RPMI8226 (cell line): ENCODE results near the gene STXBP6.
"Not testable (repeated sequence)": the region's sequence is repeated elsewhere in the genome, so short reads cannot be mapped to it uniquely, and the experiment has no call there.

Experiments
- DNase-seq: peaks from one replicate; pipeline ENCODE4 v3.0.0-alpha.2; 2015

STXBP6 gene

DNA sequence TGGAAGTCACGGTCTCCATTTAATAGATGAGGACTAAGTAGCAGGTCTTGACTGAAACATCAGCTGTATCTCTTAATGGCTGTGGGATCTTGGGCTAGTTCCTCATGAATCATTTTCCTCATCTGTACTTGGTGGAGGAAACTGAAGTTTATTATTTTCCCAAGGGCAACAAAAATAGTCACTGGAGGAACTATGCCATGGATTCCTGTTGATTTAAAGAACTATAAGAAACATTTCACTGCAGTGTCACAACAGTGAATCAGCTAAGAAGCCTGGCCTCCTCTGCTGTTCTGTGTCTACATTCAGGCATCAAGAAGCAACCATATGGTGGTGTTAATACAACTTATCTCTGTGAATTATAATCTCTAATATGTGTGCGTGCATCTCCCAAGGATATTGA is 200.5 kb downstream of the STXBP6 start:
- DNase-seq, result no peak

DNA sequence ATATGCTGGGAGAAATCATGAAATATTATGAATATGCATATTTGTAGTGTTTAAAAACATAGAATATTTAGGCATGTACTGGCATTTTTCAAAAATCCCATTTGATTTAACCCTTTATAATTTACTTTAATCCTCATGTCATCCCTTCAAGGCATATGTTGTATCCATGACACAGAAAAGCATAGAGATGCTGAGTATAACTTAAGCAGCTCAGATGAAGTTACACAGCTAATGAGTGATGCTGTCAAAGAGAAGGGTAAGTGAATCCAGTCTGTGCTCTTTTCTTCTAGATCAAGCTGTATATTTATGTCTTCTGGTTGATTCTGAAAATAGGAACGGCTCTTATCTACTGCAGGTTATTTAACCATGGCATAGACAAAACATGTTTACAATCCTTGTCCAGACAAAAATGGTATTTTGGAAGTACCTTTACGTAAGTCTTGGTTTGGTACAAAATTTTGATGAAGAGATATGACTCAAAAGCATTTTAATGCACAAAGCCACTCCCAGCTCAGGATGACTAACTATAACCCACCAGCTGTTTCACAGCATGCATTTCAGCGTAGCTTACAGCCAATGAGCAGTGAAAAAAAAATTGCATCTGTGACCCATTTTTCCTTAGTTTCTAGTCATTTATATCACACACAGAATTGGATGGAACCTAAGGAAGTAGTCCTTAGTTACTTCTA is 201.7 kb downstream of the STXBP6 start:
- DNase-seq, result no peak

DNA sequence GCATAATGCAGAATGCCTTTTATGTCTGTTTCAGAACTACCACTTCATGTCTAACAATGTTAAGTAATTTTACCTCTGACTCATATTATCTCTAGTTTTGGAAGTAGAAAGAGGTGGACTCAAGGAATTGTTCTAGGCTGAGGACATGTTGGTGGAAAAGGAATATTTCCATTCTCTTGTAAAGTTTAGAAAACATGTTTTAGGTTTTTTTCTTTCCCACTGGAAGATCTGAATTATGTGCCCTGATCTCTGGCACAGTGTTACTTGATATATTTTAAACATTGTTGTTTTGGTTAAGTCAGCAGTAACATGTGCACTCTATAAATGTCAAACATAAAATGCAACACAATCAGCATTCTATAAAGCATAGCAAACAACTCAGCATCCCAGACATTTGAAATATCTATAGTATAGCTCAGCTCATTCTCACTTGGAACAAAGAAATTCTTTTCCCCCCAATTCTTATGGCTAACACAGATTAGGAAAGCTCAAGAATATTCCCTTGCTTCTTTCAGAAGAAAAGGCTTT is 202.3 kb downstream of the STXBP6 start:
- no peak for DNase-seq

DNA sequence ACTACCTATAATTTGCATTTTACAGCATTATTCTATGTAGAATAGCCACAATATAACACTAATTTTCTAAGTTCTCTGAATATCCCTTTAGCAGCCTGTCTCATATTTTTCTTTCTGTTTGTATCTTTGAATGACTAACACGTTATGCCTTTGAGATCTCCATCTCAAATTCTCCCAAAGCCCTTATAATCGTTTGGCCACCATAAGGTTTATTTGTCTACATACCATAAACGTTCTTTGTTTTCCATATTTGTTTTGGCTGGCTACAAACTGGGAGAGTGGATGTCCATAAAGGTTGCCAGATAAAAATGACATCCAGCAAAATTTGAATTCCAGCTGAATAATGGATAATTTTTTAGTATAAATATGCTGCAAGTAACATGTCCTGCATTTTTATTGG is 203.7 kb downstream of the STXBP6 start:
- no peak for DNase-seq

DNA sequence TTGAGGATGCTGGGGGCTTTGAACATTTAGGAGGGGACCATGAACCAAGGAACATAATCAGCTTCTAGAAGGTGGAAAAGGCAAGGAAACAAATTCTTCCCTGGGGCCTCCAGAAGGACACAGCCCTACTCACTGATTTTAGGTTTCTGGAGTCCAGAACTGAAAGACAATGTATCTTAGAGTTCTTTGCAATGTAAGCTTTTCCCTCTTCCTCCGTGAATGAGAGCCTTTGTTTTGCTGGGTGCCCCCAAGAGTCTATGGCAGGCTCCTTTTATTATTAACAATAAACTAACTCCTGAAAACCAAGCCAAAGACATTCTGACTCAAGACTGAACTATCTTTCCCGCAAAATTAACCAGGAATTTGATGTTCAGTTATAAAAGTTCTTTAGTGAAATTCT is 204.1 kb downstream of the STXBP6 start:
- DNase-seq, result no peak

DNA sequence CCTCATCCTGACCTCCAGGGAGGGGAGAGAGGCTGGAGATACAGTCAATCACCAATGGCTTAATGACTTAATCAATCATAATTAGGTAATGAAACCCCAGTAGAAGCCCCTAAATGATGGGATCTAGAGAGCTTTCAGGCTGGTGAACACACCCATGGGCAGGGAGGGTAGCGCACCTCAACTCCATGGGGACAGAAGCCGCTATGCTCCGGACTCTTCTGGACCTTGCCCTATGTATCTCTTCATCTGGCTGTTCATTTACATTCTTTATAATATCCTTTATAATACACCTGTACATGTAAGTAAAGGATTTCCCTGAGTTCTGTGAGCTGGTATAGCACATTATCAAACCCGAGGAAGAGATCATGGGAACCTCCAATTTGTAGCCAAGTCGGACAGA is 205.9 kb downstream of the STXBP6 start:
- no peak for DNase-seq

DNA sequence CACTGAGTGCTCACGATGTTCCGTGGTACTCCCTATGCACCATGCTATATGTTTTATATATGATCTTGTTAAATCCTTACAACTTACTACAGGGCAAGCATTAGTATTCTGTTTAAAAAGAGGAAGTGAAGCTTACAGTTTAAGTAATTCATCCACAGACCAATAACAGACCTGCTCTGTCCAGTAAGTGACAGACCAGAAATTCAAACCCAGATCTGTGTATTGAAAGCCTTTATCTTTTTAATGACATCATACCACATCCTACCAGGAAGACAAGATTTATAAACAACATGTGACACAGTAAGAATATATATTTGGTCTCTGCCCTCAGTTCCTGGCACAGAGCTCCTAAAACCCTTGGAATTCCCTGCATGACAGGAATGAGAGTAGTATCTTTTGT is 206.5 kb downstream of the STXBP6 start:
- DNase-seq, result no peak

DNA sequence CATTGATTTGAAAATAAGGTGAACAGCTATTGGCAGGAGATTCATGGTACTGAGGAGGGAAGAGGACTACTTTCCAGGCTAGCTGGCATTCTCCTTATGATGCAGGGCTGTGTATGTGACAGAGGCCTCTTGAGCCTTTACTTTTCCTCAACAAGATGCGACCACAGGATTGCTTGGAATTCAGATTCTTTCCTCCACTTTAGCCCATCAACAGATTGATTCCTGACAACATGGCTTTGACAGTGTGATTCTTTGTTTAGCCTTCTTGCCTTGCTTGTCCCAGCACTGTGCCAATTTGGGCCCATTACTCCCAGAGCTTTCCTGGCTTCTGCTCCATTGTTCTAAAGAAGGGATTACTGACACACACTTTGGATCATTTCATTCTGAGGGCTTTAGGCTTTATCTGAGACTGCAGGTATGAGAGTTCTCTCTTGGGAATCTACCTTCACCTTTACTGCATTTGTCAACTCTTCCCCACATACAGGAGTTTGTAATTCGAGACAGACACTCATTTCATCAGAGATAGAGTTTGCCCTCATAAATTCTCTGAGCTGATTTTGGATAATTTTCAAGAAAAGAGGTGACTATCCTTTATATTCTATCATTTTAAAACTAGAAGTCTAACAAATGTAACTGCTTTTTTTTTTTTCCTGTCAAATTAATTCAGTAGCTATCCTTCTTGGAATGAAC is 209.6 kb downstream of the STXBP6 start:
- no peak for DNase-seq

DNA sequence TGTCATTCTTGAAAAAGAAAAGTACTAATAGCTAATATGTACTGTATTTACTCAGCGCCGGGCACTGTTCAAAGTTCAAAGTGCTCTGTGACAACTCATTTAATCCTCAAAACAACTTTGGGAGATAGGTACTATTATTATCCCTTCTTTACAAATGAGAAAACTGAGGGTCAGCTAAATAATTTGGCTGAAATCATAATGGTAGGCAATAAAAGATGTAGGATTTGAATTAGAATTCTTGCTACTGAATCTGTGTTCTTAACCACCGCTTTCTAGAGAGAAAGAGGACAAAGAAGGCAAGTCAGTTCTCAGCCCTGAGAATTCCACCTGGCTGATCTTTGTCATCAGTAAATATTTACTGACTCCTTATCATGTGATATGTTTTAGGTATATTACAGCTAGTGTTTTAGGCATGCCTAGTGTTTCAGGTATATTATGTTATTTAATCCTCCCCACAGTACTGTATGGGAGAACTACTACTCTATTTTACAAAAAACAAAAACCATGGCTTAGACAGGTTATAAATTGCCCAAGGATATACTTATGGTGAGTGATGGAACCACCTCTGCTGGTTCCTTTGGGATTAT is 210.2 kb downstream of the STXBP6 start:
- no peak for DNase-seq

DNA sequence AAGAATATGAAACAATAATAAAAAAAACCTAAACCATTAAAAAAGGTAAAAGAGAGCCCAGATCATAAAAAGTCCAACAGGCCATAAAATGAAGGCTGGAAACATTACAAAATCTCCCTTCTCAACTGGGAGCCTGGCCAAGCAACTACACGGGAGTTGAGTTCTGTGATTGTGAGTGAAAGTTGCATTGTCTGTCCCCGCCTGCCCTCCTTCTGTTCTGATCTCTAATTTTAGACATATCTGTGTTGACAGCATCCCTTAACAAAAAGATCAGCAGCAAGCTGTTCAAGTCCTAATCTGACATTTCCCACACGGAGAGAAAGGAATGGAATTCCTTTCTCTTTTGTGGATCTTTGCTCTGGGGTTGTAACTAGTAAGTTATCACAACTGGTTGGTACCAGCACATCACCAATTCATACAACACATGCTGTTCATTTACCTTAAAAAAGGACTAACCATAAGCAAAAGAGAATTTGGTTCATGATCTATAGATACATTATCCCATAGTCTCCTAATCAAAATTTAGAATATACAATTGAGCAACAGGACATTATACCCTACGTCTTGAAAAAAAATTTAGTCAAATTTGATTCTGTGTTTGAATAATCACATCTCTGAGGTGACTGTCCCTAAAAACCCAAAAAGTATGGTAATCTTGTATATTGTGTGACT is 210.9 kb downstream of the STXBP6 start:
- no peak for DNase-seq

DNA sequence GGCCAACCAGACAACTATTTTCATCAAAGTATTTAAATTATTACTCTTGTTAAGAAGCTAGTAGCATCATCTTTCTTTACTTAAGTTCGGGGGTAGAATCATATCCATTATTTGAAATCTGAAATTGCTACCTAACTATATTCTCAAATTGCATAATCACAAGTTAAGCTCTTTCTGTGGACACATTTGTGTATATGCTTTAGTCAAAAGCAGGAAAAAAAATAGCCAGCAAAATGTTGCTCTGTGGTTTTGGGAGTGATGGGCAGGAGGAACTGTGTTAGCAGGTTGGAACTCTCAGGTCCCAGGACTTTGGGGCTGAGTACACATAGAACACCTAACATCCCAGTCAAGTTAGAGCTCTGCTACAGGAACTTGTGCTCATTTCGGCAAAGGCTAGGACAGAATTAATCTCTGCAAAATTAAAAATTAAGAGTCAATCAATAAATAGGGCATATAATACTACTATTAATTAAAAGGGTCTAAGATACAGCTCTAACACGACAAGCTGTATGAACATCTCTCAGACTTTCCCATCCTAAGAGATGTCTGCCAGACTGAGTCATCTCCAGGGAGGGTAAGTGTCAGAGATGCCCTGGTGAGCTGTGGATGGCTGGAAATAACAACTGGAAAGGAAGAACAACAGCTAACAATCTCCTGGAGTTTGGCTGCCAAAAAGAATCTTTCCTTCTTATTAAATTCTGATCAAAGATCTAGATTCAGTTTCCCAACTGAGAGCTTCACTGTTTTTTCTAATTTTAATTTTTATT is 212.5 kb downstream of the STXBP6 start:
- DNase-seq, result no peak

DNA sequence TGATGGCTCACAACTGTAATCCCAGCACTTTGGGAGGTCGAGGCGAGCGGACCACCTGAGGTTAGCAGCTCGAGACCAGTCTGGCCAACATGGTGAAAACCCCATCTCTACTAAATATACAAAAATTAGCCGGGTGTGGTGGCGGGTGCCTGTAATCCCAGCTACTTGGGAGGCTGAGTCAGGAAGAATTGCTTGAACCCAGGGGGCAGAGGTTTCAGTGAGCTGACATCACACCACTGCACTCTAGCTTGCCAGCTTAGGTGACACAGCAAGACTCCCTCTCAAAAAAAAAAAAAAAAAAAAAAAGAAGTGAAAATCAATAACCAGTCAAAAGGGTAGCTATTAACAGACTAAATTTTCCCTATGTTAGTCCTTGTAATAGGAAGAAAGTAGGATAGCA is 213.6 kb downstream of the STXBP6 start:
- DNase-seq, result not testable (repeated sequence)

DNA sequence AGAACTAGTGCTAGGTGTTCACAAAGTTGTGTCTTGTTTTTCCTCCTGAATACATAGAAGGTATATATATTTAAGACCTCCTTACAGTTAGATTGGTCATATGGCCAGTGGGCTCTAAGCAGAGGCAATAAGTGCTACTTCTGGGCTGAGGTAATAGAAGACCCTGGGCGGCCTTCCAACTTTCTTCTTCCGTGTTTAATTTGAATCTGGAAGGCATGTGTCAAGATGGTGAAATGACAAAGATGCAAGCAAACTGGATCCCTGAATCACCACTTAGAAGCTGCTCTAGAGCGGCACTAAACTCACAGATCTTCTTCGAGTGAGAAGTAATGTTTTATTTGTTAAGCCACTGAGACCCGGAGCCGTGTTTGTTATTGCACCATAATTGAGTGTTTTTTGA is 215.0 kb downstream of the STXBP6 start:
- no peak for DNase-seq

DNA sequence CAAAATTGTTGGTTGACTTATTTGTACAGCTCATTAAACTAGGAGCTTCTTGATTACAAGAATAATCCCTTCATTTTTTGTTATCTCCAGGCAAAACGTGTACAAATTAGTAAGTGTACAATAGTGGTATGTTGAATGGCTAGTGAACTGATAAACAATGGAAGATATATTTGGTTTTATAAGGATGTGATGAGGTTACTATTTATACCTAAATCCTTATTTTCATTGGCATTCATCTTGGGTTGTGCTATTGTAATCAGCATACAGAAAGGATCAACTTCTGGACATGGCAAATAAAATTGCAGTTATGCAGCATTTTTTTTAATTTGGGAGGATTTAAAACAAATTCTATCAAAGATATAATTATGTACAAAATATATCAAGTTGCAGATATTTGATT is 216.6 kb downstream of the STXBP6 start:
- DNase-seq, result no peak

DNA sequence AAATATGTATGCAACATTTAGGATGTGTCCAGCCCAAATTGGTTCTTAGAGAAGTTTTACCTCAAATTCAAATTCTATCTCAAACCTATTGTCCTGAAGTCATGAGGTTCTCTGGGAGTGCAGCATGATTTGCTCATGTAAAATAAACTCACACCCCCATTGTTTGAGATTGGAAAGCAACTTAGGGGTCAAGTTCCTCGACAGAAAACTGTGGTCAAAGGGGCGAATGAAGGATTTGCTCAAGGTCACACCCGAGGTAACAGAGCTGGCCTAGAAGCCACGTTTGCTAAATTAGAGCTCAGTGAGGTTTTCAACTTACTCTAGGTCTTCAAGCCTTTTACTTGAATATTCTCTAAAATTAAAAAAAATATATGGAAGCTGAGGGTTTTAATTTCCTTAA is 218.3 kb downstream of the STXBP6 start:
- no peak for DNase-seq

DNA sequence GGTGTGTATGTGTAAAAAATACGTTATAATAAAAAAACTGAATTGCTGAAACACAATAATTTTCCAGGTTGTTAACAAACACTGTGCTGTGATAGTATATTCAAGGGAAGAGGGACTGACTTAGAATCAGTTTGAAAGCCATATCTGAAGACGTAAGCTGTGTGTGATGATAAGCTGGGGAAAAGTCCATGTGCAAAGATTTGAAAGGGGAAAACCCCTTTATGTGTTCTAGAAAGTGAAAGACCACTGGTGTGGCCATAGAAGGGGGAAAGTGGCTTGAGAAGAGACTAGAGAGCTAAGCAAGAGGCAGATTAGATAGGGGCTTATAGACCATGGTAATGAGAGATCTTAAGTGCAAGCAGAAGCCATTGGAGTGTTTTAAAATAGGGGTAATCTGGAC is 220.1 kb downstream of the STXBP6 start:
- DNase-seq, result no peak

DNA sequence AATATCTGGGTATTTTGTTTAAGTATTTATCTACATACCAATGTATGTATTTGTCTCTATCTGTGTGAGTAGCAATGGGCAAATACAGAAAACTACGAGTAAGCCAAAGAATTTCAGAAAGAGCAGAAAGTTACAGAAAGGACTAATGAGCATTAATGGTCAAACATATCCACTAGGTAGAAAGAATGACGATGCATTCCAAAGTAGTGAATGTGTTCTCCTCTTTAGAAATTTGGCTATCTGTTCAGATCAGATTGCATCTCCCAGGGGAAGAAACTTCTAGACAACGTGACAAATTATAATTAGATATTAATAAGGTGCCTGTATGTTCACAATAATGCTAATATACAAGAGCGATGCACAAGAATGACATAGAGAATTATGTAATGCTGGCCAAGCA is 221.5 kb downstream of the STXBP6 start:
- no peak for DNase-seq

DNA sequence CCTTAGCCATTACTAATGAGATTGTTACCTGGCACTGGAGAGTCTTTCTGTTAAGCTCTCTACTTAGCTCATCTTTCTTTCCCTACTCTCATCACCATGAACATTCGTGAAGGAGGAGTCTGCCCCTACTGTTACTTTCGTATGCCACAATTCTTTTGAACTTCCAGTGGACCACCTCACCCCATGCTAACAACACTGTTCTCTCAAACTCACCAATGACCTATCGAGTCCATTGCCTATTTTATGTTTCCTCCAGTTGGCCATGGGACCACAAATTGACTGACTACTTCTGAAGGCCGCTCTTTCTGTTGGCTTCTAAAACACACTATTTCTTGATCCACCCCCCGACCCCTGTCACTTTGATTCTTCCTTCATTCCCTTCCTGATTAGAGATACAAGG is 223.6 kb downstream of the STXBP6 start:
- DNase-seq, result no peak

DNA sequence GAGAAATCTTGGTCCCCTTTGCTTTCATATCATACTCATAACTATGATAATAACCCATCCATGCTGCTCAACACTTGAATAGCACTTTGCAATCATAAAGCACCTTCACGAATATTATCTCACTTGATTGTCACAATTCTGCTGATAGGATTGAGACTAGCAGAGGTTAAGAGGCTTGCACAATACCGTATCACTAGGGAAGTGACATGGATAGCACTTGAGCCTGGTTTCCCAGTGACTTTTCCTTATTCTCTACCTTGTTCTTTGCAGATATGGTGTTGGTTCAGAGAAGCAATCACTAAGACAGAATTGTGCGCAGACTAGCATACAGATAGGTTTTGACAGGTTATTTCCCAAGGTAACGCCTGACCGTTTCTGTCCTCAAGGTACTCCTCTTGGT is 229.3 kb downstream of the STXBP6 start:
- DNase-seq, result no peak

DNA sequence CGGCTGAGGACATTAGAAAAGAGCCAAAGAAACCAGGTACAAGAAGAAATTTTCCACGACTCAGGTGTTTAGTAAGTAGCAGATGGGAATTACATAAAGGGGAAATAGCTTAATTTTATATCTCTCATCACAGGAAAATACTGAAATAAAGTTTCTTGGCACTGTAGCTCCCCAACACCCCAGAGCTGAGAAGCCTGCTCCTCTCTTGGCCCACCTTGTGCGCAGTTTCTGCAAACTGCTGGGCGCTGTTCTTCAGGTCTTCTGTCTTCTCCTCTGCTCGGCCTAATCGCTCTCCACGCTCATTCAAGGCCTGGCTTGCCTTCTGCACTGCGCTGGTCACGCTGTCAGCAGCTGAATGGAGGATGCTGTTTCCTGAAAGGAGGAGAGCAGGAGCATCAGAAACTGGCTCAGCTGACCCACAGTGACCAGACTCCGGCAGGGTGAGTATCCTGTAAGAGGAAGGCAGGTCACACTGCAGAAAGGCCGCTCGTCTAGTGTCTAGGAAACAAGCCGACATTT is 231.1 kb downstream of the STXBP6 start:
- no peak for DNase-seq

DNA sequence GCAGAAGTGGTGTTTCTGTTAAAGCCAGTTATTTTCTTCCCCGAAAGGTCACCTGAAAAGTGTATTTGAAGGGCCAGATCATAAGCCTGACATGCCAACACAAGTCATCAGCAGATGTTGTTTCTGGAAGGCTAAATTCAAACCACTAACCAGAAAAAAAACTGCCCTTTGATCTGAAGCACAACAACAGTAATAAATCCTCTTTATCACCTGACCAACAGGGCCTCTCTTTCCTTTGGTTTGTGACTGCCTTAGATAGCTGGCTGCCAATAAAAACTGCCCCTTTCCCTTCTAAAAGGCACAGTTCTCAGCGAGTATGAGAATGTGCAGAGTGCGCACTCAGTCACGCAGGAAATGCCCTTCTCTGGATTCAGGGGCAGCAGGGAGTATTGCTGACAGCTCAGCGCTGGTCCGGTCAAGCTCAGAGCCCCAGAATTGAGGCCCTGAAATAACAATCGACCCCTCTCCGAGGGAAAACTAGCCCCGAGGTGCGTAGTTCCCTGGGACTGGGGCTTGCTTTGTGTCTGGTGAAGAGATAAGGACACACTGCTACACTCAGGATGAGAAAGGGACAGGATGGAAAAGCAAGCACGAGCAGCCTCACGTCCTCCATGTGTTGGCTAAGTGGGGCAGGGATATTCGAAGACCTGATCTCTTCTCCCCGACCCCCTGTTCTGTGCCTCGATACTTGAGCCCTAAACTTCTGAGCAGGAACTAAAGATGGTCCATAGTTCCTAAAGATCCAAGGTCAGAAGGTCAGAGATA is 231.7 kb downstream of the STXBP6 start:
- no peak for DNase-seq
